CD4-positive, alpha-beta T cell (primary cell): ENCODE results near the gene CPNE1. TPM values are rescaled to one million over a fixed set of nuclear protein-coding genes. Genes with fewer than 3 reads are reported as not detected.

ENCODE experiments used
- ATAC-seq: fragments of 200-7000 bp; cut with Tn5 transposase; one replicate; pipeline ENCODE4 v1.10.0; 2022; ENCODE audit warnings: mild to moderate bottlenecking; ENCODE audit not compliant: poor library complexity
- CTCF ChIA-PET: fragments of 350-600 bp; sonication (Branson Sonifier 250); formaldehyde crosslinking; loops from one replicate; lab custom pipeline; 2021; ENCODE audit warnings: antibody characterized with exemption, inconsistent platforms; lab: Charles Lee
- POLR2A ChIA-PET: fragments of 350-600 bp; sonication (Branson Sonifier 250); formaldehyde crosslinking; loops from one replicate; lab custom pipeline; 2021; ENCODE audit warnings: antibody characterized with exemption, inconsistent platforms; lab: Charles Lee
- DNase-seq, 14 experiments: peaks; one replicate each; pipeline ENCODE4 v3.0.0-alpha.2; 2013 to 2020; ENCODE audit warnings: mixed read lengths in 2 of 14
- H3K27ac ChIP-seq, 2 donors: one replicate each; pipeline versions ENCODE4 v1.5.1 to v1.7.0; 2013; ENCODE audit warnings: low read length in 2 of 2, low read depth in 1 of 2, mild to moderate bottlenecking in 1 of 2
- H3K27me3 ChIP-seq, 2 experiments: 1 replicate in 1 of 2; 2 replicates in 1 of 2; pipeline versions ENCODE4 v1.6.1 to v1.7.0; 2013; ENCODE audit warnings: low read length in 2 of 2, control low read depth in 1 of 2, mild to moderate bottlenecking in 1 of 2, moderate library complexity in 1 of 2; ENCODE audit not compliant: insufficient read depth in 2 of 2, control insufficient read depth in 1 of 2
- H3K36me3 ChIP-seq: one replicate; pipeline ENCODE4 v1.6.1; 2013; ENCODE audit warnings: low read length, control low read depth; ENCODE audit not compliant: insufficient read depth
- H3K4me1 ChIP-seq: one replicate; pipeline ENCODE4 v1.6.1; 2013; ENCODE audit warnings: low read length, control low read depth; ENCODE audit not compliant: insufficient read depth
- H3K4me3 ChIP-seq: one replicate; pipeline ENCODE4 v1.5.1; 2013; ENCODE audit warnings: mild to moderate bottlenecking, low read length, moderate library complexity
- H3K9me3 ChIP-seq, 2 experiments: 1 replicate in 1 of 2; 2 replicates in 1 of 2; pipeline versions ENCODE4 v1.6.1 to v1.7.0; 2013; ENCODE audit warnings: low read length in 2 of 2, mild to moderate bottlenecking in 2 of 2, control low read depth in 1 of 2, moderate library complexity in 1 of 2; ENCODE audit not compliant: control insufficient read depth in 1 of 2, insufficient read depth in 1 of 2
- H3K27ac Mint-ChIP-seq: one replicate; pipeline ENCODE4 v1.8.0; 2020; ENCODE audit warnings: mixed read lengths
- H3K27me3 Mint-ChIP-seq: one replicate; pipeline ENCODE4 v1.8.0; 2021; ENCODE audit warnings: mixed read lengths
- H3K36me3 Mint-ChIP-seq: one replicate; pipeline ENCODE4 v1.8.0; 2021; ENCODE audit warnings: low read depth, mixed read lengths
- H3K4me1 Mint-ChIP-seq: one replicate; pipeline ENCODE4 v1.8.0; 2021; ENCODE audit warnings: low read depth, mixed read lengths
- H3K4me3 Mint-ChIP-seq: one replicate; pipeline ENCODE4 v1.8.0; 2020; ENCODE audit warnings: mild to moderate bottlenecking, mixed read lengths
- H3K9me3 Mint-ChIP-seq: one replicate; pipeline ENCODE4 v1.8.0; 2020; ENCODE audit warnings: mixed read lengths
- intact Hi-C, 2 experiments: fragments of 100-400 bp; cut with DNase I in 1 of 2; cut with micrococcal nuclease in 1 of 2; formaldehyde crosslinking; loops; one replicate each; pipeline versions ENCODE4 v1.15.1 to v1.9.0; 2023 to 2025; cut with DNase I, micrococcal nuclease
- total RNA-seq, 174 experiments: library from RNA in 2 of 174; stranded (reverse) in 2 of 174; gene quantifications; one replicate each; pipeline ENCODE4 v1.2.3 and lab custom pipeline; 2021 to 2026
- TF ChIP-seq, protein P1 (sequence below): fragments of 200-600 bp; IDR thresholded peaks from one replicate; pipeline ENCODE4 v1.8.0; 2022; ENCODE audit warnings: antibody characterized with exemption, mild to moderate bottlenecking

Gene CPNE1
- total RNA-seq, 2 experiments from 2014 or later, result 146 to 153 TPM

DNA sequence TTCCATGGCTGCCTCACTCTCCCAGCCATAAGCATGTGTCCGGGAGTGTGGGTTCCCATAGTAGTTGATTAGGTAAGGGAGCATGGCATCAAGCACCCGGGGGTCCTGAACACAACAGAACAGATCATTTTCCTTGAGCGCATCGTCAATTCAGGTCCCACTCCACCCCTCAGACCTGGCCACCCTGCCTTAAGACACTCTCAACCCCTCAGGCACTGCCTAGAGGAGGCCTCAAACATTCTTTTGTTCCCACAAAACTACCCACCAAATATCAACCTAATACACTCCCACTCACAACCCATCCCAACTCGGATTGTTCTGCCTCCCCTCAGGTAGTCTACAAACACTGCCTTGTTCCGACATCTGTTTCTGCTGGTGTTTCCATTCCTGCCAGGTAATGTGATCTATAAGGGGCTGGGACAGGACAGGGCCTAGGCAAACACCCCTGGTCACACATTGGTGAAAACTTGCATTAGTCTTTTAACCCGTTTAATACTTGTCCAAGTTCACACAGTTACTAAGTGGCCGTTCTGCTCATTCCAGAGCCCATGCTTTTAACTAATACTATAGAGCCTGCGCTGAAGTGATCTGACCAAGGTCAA is 33.1 kb upstream of the CPNE1 start:
- peaks cover 51% of the 10 kb centered on the region for H3K4me1 Mint-ChIP-seq

DNA sequence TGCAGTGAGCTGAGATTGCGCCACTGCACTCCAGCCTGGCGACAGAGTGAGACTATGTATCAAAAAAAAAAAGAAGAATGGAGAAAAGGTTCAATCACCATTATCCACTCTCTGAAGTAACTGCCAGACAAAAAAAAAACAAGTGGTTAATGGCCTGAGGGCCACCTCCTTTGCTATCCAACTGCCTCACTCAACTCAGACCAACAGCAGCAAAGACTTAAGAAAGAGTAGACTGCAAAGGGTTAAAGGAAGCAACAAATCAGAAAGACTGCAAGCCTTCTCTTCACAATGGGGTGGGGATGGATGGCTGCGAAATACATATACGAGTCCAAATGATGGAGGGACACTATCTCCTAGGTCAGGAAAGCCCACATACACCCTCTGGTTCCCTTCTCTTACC is 31.3 kb upstream of the CPNE1 start:
- Mint-ChIP-seq H3K4me3 (peak overlapping the region; percentile 70), H3K36me3 (peaks cover 60% of the 10 kb centered on the region), H3K27ac (peak overlapping the region; percentile 8), H3K27me3 (no peaks in the 10 kb centered on the region), H3K9me3 (no peaks in the 10 kb centered on the region), H3K4me1 (peaks cover 39% of the 10 kb centered on the region)
- no peak overlapping the region for H3K27ac ChIP-seq
- H3K36me3 ChIP-seq, result peaks cover 26% of the 10 kb centered on the region
- DNase-seq (no peak), ATAC-seq (no peak)
- TF ChIP-seq, protein P1, sequence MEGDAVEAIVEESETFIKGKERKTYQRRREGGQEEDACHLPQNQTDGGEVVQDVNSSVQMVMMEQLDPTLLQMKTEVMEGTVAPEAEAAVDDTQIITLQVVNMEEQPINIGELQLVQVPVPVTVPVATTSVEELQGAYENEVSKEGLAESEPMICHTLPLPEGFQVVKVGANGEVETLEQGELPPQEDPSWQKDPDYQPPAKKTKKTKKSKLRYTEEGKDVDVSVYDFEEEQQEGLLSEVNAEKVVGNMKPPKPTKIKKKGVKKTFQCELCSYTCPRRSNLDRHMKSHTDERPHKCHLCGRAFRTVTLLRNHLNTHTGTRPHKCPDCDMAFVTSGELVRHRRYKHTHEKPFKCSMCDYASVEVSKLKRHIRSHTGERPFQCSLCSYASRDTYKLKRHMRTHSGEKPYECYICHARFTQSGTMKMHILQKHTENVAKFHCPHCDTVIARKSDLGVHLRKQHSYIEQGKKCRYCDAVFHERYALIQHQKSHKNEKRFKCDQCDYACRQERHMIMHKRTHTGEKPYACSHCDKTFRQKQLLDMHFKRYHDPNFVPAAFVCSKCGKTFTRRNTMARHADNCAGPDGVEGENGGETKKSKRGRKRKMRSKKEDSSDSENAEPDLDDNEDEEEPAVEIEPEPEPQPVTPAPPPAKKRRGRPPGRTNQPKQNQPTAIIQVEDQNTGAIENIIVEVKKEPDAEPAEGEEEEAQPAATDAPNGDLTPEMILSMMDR, result no peak
- intact Hi-C loops, result loop anchor here (1.0 to 10.0 kb wide), 6 partner anchors 79 to 259 kb away; partner anchors contain the start of genes SCAND1 (in 1 of the 2) and SPAG4 (in 1 of the 2)
- peaks cover 23% of the 10 kb centered on the region for H3K4me1 ChIP-seq
- ChIA-PET POLR2A (interaction anchor here (1.0 kb wide), 1 partner anchor 32 kb away, joined by 3 read pairs; no protein-coding TSS in a partner anchor), CTCF (no interaction called here)
- no peak overlapping the region for H3K4me3 ChIP-seq
- no peaks in the 10 kb centered on the region for H3K9me3 ChIP-seq
- H3K27me3 ChIP-seq, result no peaks in the 10 kb centered on the region

More for the DNA sequence above, 33.1 kb upstream of the CPNE1 start:
- TF ChIP-seq, protein P1, result no peak
- CTCF ChIA-PET, result no interaction called here
- peaks cover 30% of the 10 kb centered on the region for H3K36me3 ChIP-seq
- peaks cover 70% of the 10 kb centered on the region for H3K36me3 Mint-ChIP-seq
- no peak overlapping the region for H3K27ac ChIP-seq
- peak overlapping the region; percentile 95 for H3K4me3 ChIP-seq
- no peaks in the 10 kb centered on the region for H3K27me3 Mint-ChIP-seq
- ATAC-seq (no peak), DNase-seq (peak in 2 of 14 experiments; percentile 5 to 20)
- peak overlapping the region; percentile 84 for H3K27ac Mint-ChIP-seq
- no peaks in the 10 kb centered on the region for H3K9me3 Mint-ChIP-seq
- H3K9me3 ChIP-seq, result no peaks in the 10 kb centered on the region
- H3K4me3 Mint-ChIP-seq, result peak overlapping the region; percentile 95
- H3K4me1 ChIP-seq, result peaks cover 23% of the 10 kb centered on the region
- intact Hi-C loops, result loop anchor here (2.0 to 10.0 kb wide), 8 partner anchors 33 to 257 kb away; partner anchors contain the start of genes CPNE1 (in 2 of the 2), RBM12 (in 2 of the 2), SCAND1 (in 1 of the 2) and SPAG4 (in 1 of the 2)
- no peaks in the 10 kb centered on the region for H3K27me3 ChIP-seq
- POLR2A ChIA-PET, result interaction anchor here (0.6 kb wide), 1 partner anchor 44 kb away, joined by 3 read pairs; the partner anchor contains the start of gene RBM39

DNA sequence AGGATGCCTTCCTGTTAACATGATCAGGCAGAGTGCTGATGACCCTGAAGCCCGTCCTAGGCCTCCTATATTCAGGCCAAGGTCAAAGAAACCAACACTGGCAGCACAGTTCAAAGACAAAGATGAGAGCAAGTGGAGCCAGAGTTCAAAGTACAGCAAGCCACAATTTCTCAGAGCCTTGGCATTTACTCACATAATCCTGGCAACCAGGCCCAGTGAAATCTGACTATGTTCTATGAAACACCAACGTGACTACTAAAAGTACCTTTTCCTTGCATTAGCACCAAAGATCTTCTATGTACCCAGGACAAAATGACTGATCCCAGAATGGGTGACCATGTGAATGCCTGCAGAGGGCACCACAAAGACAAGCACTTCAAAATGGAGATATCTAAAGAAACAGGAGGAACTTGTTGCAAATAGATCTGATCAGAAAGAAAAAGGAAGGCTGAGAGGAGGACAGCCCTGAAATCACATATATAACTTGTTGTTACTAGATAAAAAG is 30.6 kb upstream of the CPNE1 start:
- no peak overlapping the region for H3K27ac ChIP-seq
- no peaks in the 10 kb centered on the region for H3K27me3 ChIP-seq
- peaks cover 61% of the 10 kb centered on the region for H3K36me3 Mint-ChIP-seq
- CTCF ChIA-PET, result no interaction called here
- peaks cover 23% of the 10 kb centered on the region for H3K4me1 ChIP-seq
- POLR2A ChIA-PET, result no interaction called here
- H3K4me1 Mint-ChIP-seq, result peaks cover 33% of the 10 kb centered on the region
- intact Hi-C loops, result loop anchor here (1.0 to 10.0 kb wide), 6 partner anchors 78 to 260 kb away; partner anchors contain the start of genes SCAND1 (in 1 of the 2) and SPAG4 (in 1 of the 2)
- DNase-seq, result no peak
- peaks cover 33% of the 10 kb centered on the region for H3K36me3 ChIP-seq
- H3K27ac Mint-ChIP-seq, result no peak overlapping the region
- H3K4me3 ChIP-seq, result no peak overlapping the region
- TF ChIP-seq, protein P1, result no peak
- no peak for ATAC-seq
- H3K4me3 Mint-ChIP-seq, result peak overlapping the region; percentile 21
- no peaks in the 10 kb centered on the region for H3K9me3 ChIP-seq
- no peaks in the 10 kb centered on the region for H3K9me3 Mint-ChIP-seq
- no peaks in the 10 kb centered on the region for H3K27me3 Mint-ChIP-seq
